ENCODE data around the gene STX12. TPM values are rescaled to one million over a fixed set of nuclear protein-coding genes. Genes with fewer than 3 reads are reported as not detected.

The STX12 gene
- total and polyA plus RNA-seq, 8 donors, result 13.6 to 24.3 (median 19.5) TPM

DNA sequence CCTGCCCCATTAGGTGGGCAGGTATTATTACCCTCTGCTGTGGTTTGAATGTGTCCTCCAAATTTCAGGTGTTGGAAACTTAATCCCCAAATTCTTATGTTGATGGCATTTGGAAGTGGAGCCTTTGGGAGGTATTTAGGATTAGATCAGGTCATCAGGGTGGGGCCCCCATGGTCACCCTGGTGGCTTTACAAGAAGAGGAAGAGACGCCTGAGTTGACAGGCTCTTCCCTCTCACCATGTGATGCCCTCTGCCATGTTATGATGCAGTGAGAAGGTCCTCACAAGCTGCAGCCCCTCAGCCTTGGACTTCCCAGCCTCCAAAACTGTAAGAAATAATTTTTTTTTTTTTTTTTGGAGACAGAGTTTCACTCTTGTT is 90.5 kb downstream of the STX12 start:
- intact Hi-C loops (cut with DNase I), result no loop called here
- Histone ChIP-seq H3K27ac (peak overlapping the region in 2 of 4 donors; percentile 7 to 63), H3K4me1 (no peaks in the 10 kb centered on the region), H3K9me3 (no peaks in the 10 kb centered on the region), H3K27me3 (no peaks in the 10 kb centered on the region), H3K36me3 (no peaks in the 10 kb centered on the region), H3K4me3 (no peak overlapping the region)
- 88 to 91% methylated on average over 1 of the region's 1 CpG for WGBS, 2 donors
- DNase-seq, result peak in 1 of 6 donors; percentile 6
- no peak for TF ChIP-seq CTCF (IDR thresholded peaks at IDR 0.05)
- peak in 3 of 4 donors; percentile 17 to 54 (median 51) for ATAC-seq
- no peak for FAIRE-seq

DNA sequence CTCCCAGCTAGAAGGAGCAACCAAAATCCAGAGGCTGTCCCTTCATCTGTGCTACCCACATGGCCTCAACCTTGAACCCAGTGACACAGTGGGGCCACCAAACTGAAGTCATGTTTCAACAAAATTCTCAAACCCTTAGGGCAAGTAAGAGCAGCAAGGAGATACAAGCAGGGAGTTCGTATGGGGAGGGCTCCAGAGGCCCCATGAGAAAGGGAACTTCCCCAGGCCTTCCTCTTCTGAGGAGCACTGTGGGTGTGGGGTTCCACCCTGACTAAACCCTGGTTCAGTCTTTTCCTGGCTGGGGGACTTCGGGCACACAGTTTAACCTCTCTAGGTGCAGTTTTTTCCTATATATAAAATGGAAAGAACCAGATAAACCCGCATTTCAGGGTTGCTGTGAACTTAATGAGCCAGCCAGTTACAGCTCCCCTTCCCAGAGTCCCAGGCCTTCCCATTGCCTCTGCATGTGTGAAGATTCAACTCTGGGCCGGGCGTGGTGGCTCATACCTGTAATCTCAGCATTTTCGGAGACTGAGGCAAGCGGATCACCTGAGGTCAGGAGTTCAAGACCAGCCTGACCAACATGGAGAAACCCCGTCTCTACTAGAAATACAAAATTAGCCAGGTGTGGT is 91.4 kb downstream of the STX12 start:
- no peak overlapping the region for H3K4me3 ChIP-seq
- no peak for TF ChIP-seq CTCF (IDR thresholded peaks at IDR 0.05)
- DNase-seq (peak in 1 of 6 donors; percentile 16), ATAC-seq (peak in 2 of 4 donors; percentile 50 to 66), FAIRE-seq (no peak)
- no peaks in the 10 kb centered on the region for H3K36me3 ChIP-seq
- 69 to 75% methylated on average over 8 of the region's 8 CpGs for WGBS, 2 donors
- intact Hi-C loops (cut with DNase I), result no loop called here
- H3K9me3 ChIP-seq, result no peaks in the 10 kb centered on the region
- H3K27ac ChIP-seq, result peak overlapping the region in 2 of 4 donors; percentile 7 to 63
- H3K4me1 ChIP-seq, result no peaks in the 10 kb centered on the region
- H3K27me3 ChIP-seq, result no peaks in the 10 kb centered on the region

DNA sequence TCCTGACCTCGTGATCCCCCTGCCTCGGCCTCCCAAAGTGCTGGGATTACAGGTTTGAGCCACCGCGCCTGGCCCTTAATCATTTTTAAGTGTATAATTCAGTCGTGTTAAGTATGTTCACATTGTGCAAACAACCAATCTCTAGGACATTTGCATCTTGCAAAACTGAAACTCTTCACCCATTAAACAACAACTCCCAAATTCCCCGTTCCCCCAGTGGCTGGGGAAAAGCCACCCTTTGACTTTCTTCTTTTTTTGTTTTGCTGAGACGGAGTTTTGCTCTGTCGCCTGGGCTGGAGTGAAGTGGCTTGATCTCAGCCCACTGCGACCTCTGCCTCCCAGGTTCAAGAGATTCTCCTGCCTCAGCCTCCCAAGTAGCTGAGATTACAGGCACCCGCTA is 92.8 kb downstream of the STX12 start:
- no peaks in the 10 kb centered on the region for H3K4me1 ChIP-seq
- no peak overlapping the region for H3K4me3 ChIP-seq
- H3K27me3 ChIP-seq, result no peaks in the 10 kb centered on the region
- no peak for ATAC-seq
- FAIRE-seq, result no peak
- peak in 1 of 6 donors; percentile 0 for DNase-seq
- no peaks in the 10 kb centered on the region for H3K9me3 ChIP-seq
- 86 to 92% methylated on average over 10 of the region's 10 CpGs for WGBS, 2 donors
- TF ChIP-seq CTCF (IDR thresholded peaks at IDR 0.05), result no peak
- intact Hi-C loops (cut with DNase I), result no loop called here
- no peak overlapping the region for H3K27ac ChIP-seq
- H3K36me3 ChIP-seq, result no peaks in the 10 kb centered on the region

DNA sequence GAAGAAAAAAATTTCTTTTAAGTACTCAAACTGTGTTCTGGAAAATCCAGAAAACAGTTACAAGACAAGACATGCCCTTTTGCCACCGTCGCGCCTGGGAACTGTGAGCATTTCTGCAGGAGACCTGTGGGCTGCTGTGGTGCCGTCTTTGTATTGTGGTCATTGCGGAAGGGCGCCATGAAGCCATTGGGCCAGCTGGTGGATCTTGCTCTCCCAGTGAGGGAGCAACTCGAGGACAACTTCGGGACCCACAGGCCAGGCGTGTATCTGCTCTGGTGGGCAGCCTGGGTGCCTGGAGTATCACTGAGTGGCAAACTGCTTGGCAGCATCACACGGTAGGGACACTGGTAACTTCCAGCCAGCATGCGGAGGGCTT is 95.5 kb downstream of the STX12 start:
- no peak overlapping the region for H3K27ac ChIP-seq
- FAIRE-seq (no peak), DNase-seq (peak in 1 of 6 donors; percentile 29), ATAC-seq (no peak)
- 87 to 92% methylated on average over 11 of the region's 11 CpGs for WGBS, 2 donors
- intact Hi-C loops (cut with DNase I), result no loop called here
- peaks cover 0 to 2% (median 0%) of the 10 kb centered on the region in 3 donors for H3K4me1 ChIP-seq
- no peak overlapping the region for H3K4me3 ChIP-seq
- no peaks in the 10 kb centered on the region for H3K9me3 ChIP-seq
- H3K36me3 ChIP-seq, result no peaks in the 10 kb centered on the region
- H3K27me3 ChIP-seq, result no peaks in the 10 kb centered on the region
- TF ChIP-seq CTCF (IDR thresholded peaks at IDR 0.05), result no peak

DNA sequence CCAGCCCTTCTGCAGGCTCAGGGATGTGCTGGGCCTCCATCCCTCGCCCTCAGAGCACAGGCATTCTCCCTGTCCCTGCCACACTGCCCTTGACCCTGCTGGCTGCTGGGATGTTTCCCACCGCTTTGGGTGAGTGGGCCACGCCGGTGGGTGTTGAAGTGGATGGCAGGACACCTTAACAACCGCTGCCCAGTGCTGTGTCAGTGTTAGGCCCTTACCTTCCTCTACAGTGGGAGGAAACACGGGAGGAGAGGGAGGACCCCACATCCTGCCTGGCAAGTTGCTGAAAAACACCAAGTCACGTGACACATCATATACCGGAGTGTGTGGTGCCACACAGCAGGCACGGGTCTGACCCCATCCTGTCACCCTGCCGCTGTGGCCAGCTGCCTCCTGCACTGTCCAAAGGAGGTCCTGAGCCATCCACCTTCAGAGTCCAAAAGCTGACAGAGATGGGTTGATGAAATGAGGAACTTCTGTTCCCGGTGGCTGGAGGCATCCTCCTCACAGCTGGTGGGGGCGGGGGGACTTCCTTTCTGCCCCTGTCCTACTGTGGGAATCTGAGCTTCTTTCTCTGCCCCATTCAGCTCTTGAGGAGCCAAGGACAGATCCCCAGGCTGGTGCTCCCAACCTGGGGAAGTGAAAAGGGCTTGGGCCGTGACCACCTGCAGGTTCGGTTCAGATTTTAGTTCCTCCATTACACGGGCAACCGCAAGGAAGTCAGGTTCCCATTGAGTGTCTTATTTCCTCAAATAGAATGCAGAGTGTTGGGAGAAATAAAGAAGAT is 96.1 kb downstream of the STX12 start:
- DNase-seq, result peak in 1 of 6 donors; percentile 45
- ATAC-seq, result peak in 1 of 4 donors; percentile 4
- WGBS, 2 donors, result 59 to 60% methylated on average over 16 of the region's 16 CpGs
- no peak overlapping the region for H3K4me3 ChIP-seq
- TF ChIP-seq CTCF (IDR thresholded peaks at IDR 0.05), result no peak
- peak overlapping the region in 1 of 4 donors; percentile 5 for H3K27ac ChIP-seq
- H3K9me3 ChIP-seq, result no peaks in the 10 kb centered on the region
- FAIRE-seq, result no peak
- peaks cover 0 to 2% (median 0%) of the 10 kb centered on the region in 3 donors for H3K4me1 ChIP-seq
- intact Hi-C loops (cut with DNase I), result no loop called here
- no peaks in the 10 kb centered on the region for H3K27me3 ChIP-seq
- no peaks in the 10 kb centered on the region for H3K36me3 ChIP-seq

Measured in pancreas (tissue), 10 donors.